Measurements from ENCODE around the gene ATP10B. TPM values are rescaled to one million over a fixed set of nuclear protein-coding genes. Genes with fewer than 3 reads are reported as not detected.

The ATP10B gene
- total and polyA plus RNA-seq, 2 of the 13 experiments (the other 11 are each of a cell fraction or from before 2014, with no cell fraction given), result not detected

DNA sequence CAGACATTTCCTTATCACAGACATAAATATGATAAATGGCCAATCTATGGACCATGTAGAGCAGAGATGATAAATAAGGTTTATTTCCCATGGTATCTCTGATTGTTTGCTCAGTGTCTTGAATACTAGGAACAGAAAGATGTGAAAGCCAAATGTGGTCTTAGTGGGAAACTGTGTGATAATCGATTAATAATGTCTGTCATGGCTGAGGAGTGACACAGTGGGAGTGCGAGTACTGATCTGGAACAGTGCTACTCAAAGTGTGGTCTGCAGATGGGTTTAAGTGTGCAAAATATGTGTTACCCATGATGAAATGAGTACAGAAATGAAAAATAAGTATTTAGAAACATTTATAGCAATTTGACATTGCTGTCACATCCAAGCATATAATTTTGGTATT lies 337.8 kb downstream of the ATP10B start:
- WGBS (ENCODE audit: low lambda C conversion rate), result 57% methylated on average over 2 of the region's 2 CpGs
- Histone ChIP-seq H3K79me2 (ENCODE audit: insufficient read depth, low read length) (no peaks in the 10 kb centered on the region), H3K9ac (ENCODE audit: insufficient read depth, low read depth, low read length) (no peak overlapping the region), H3K4me1 (ENCODE audit: insufficient read depth, low read length) (peaks cover 10% of the 10 kb centered on the region), H3K27me3 (ENCODE audit: control insufficient read depth in 1 of 2, insufficient read depth in 2 of 2, low read length in 2 of 2) (no peaks in the 10 kb centered on the region; a peak in 1 of 5 replicates), H4K20me1 (ENCODE audit: insufficient read depth, low read length) (no peaks in the 10 kb centered on the region), H3K4me2 (ENCODE audit: low read depth, low read length) (no peak overlapping the region), H3K9me3 (ENCODE audit: low read length) (no peaks in the 10 kb centered on the region), H2AFZ (ENCODE audit: low read length) (no peak overlapping the region), H3K36me3 (replicated peaks in 1 of 2; ENCODE audit: control insufficient read depth in 1 of 2, insufficient read depth in 2 of 2, low read length in 2 of 2) (no peaks in the 10 kb centered on the region), H3K4me3 (replicated peaks in 1 of 3; ENCODE audit: insufficient read depth in 1 of 3, low read depth in 2 of 3, low read length in 3 of 3) (no peak overlapping the region), H3K27ac (ENCODE audit: extremely low read length, insufficient read depth, low read length) (no peak overlapping the region)
- no TSS peak for BruUV-seq (replicated peaks)
- in situ Hi-C loops (cut with HindIII; ENCODE audit: extremely low pct_ligation_motif_present, low pct_unique_long_range_greater_than_20kb) (loop anchor here (25.0 kb wide), 1 partner anchor 273 kb away; no protein-coding TSS in a partner anchor), intact Hi-C loops (cut with micrococcal nuclease; ENCODE audit: unreplicated experiment) (no loop called here)
- TF ChIP-seq POLR2G (IDR thresholded peaks at IDR 0.05; ENCODE audit: low read depth, low read length), result no peak
- no peak for TF ChIP-seq ZNF615 (CRISPR knock-in tag; IDR thresholded peaks at IDR 0.05; ENCODE audit: borderline replicate concordance)
- no peak for TF ChIP-seq PHF21A (CRISPR knock-in tag; IDR thresholded peaks at IDR 0.05)
- TF ChIP-seq SIN3B (IDR thresholded peaks at IDR 0.05; ENCODE audit: low read length), result no peak
- CTCF ChIA-PET (ENCODE audit: low intra/inter-chr PET ratio, low total read pairs), result no interaction called here
- POLR2A ChIA-PET, result no interaction called here
- DNase-seq (ENCODE audit: low spot score) (no peak), ATAC-seq (no peak), FAIRE-seq (no peak)

DNA sequence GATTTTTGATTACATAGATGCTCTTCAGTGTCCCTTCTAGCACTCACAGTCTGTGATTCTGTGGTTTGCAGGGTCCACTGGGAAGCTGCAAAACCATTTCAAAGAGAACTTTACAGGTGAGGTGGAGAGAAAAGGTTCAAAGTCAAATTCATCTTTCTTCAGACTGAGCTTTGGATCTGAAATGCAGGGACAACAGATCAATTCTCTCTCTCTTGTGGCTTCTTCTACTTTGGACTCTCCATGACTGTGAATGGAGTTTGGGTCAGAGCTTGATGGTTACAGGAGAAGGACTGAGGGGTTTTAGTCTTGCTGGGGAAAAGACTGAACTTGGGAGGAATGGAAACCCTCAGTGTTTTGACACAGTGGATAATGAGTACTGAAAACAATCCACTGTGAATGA lies 338.5 kb downstream of the ATP10B start:
- no peaks in the 10 kb centered on the region for H3K79me2 ChIP-seq (ENCODE audit: insufficient read depth, low read length)
- H3K4me2 ChIP-seq (ENCODE audit: low read depth, low read length), result no peak overlapping the region
- no peak overlapping the region for H2AFZ ChIP-seq (ENCODE audit: low read length)
- no peaks in the 10 kb centered on the region; a peak in 1 of 5 replicates for H3K27me3 ChIP-seq (ENCODE audit: control insufficient read depth in 1 of 2, insufficient read depth in 2 of 2, low read length in 2 of 2)
- ChIA-PET CTCF (ENCODE audit: low intra/inter-chr PET ratio, low total read pairs) (no interaction called here), POLR2A (no interaction called here)
- H3K9me3 ChIP-seq (ENCODE audit: low read length), result no peaks in the 10 kb centered on the region
- BruUV-seq (replicated peaks), result no TSS peak
- H3K4me3 ChIP-seq (replicated peaks in 1 of 3; ENCODE audit: insufficient read depth in 1 of 3, low read depth in 2 of 3, low read length in 3 of 3), result no peak overlapping the region
- H3K27ac ChIP-seq (ENCODE audit: extremely low read length, insufficient read depth, low read length), result no peak overlapping the region
- DNase-seq (ENCODE audit: low spot score) (no peak), ATAC-seq (peak; percentile 64), FAIRE-seq (no peak)
- TF ChIP-seq MAFK (conservative IDR thresholded peaks at IDR 0.05 in 1 of 2, IDR thresholded peaks at IDR 0.05 in 1 of 2; ENCODE audit: low read length in 2 of 2) (no peak), SRSF9 (IDR thresholded peaks at IDR 0.05; ENCODE audit: borderline replicate concordance, insufficient read depth, low read depth, low read length, poor library complexity, severe bottlenecking) (no peak), PAXIP1 (CRISPR knock-in tag; conservative IDR thresholded peaks at IDR 0.05) (peak; percentile 66), PHF8 (CRISPR knock-in tag; IDR thresholded peaks at IDR 0.05) (no peak), HDAC1 (CRISPR knock-in tag; IDR thresholded peaks at IDR 0.05) (no peak), HNF4A (CRISPR knock-in tag; IDR thresholded peaks at IDR 0.05) (peak; percentile 73), HCFC1 (IDR thresholded peaks at IDR 0.05; ENCODE audit: low read depth, low read length) (no peak), RBAK (CRISPR knock-in tag; IDR thresholded peaks at IDR 0.05) (no peak), FOXP1 (IDR thresholded peaks at IDR 0.05) (no peak), FOXP1 (CRISPR knock-in tag; IDR thresholded peaks at IDR 0.05) (peak; percentile 16; the same call in 1 of the 2 replicates), MED13 (CRISPR knock-in tag; IDR thresholded peaks at IDR 0.05) (no peak), ZNF18 (CRISPR knock-in tag; IDR thresholded peaks at IDR 0.05; ENCODE audit: insufficient replicate concordance) (no peak), MTA3 (CRISPR knock-in tag; IDR thresholded peaks at IDR 0.05) (no peak)
- intact Hi-C loops (cut with micrococcal nuclease; ENCODE audit: unreplicated experiment), result no loop called here
- H3K4me1 ChIP-seq (ENCODE audit: insufficient read depth, low read length), result peaks cover 17% of the 10 kb centered on the region
- no peaks in the 10 kb centered on the region for H3K36me3 ChIP-seq (replicated peaks in 1 of 2; ENCODE audit: control insufficient read depth in 1 of 2, insufficient read depth in 2 of 2, low read length in 2 of 2)
- no peaks in the 10 kb centered on the region for H4K20me1 ChIP-seq (ENCODE audit: insufficient read depth, low read length)
- in situ Hi-C loops (cut with HindIII; ENCODE audit: extremely low pct_ligation_motif_present, low pct_unique_long_range_greater_than_20kb), result loop anchor here (25.0 kb wide), 1 partner anchor 274 kb away; no protein-coding TSS in a partner anchor
- no peak overlapping the region for H3K9ac ChIP-seq (ENCODE audit: insufficient read depth, low read depth, low read length)
